ENCODE measurements around the gene PIK3R4.

- no peak for TF ChIP-seq CTCF (optimal IDR thresholded peaks at IDR 0.05 in 1 of 3, IDR thresholded peaks at IDR 0.05 in 1 of 3, conservative IDR thresholded peaks at IDR 0.05 in 1 of 3; ENCODE audit: extremely low read depth in 1 of 3, insufficient read depth in 2 of 3, low read length in 3 of 3)
- TF ChIP-seq EZH2 (IDR thresholded peaks at IDR 0.05; ENCODE audit: low read length) = no peak
Measured at GRCh38 chr3:130755666-130756065, 9.0 kb upstream of the PIK3R4 start.
